Pancreas (tissue), 10 donors: ENCODE data around the gene DNAJB14. TPM values are rescaled to one million over a fixed set of nuclear protein-coding genes. Genes with fewer than 3 reads are reported as not detected.

Experiments
- ATAC-seq, 4 donors: fragments of 200-7000 bp; cut with Tn5 transposase; one replicate each; pipeline versions ENCODE4 v1.8.0 to v1.9.1; 2020; ENCODE audit warnings: mild to moderate bottlenecking in 4 of 4, moderate library complexity in 4 of 4
- DNase-seq, 6 donors: peaks; one replicate each; pipeline ENCODE4 v3.0.0-alpha.2; 2020
- FAIRE-seq: peaks from 2 replicates; lab custom pipeline; 2012; peaks lifted over from hg19 to GRCh38; lab: Jason Lieb, UNC
- H3K27ac ChIP-seq, 4 donors: fragments of 200-600 bp; sonication (generic); 1 replicate in 3 of 4; 2 replicates in 1 of 4; pipeline versions ENCODE4 v1.5.0 to v1.8.0; 2020
- H3K27me3 ChIP-seq, 4 donors: fragments of 200-600 bp; one replicate each; pipeline ENCODE4 v1.8.0; 2021
- H3K36me3 ChIP-seq, 3 donors: fragments of 200-600 bp; sonication (generic) in 1 of 3; one replicate each; pipeline versions ENCODE4 v1.5.0 to v1.8.0; 2020 to 2021
- H3K4me1 ChIP-seq, 3 donors: fragments of 200-600 bp; one replicate each; pipeline ENCODE4 v1.8.0; 2021
- H3K4me3 ChIP-seq, 4 donors: fragments of 200-600 bp; sonication (generic) in 2 of 4; one replicate each; pipeline versions ENCODE4 v1.5.0 to v1.8.0; 2020 to 2021
- H3K9me3 ChIP-seq, 4 donors: fragments of 200-600 bp; one replicate each; pipeline ENCODE4 v1.8.0; 2021
- WGBS, 2 donors: extraction: QIAGEN DNeasy Blood & Tissue Kit; methylation state at CpG; one replicate each; pipeline ENCODE4 v1.1.7; 2013; 5-methylcytosine and 5-hydroxymethylcytosine counted together
- intact Hi-C, 3 donors: fragments of 100-400 bp; cut with DNase I; formaldehyde crosslinking; loops; one replicate each; pipeline versions ENCODE4 v1.11.1 to v1.14.2; 2022
- polyA plus RNA-seq, 2 donors: library from polyadenylated mRNA; stranded (reverse); fragments of 200-250 nt; gene quantifications; one replicate each; pipeline ENCODE4 v1.2.3, GENCODE V29; 2013
- total RNA-seq, 6 donors: library from RNA; stranded (reverse); fragmentation: NEBNext Ultra II Directional in 4 of 6; extraction: Animal tissue kit (Norgen Biotek cat#: 25700) in 4 of 6; gene quantifications; one replicate each; pipeline versions ENCODE4 v1.2.1 to v1.2.4, GENCODE V29; 2021 to 2023
- TF ChIP-seq, protein P1 (sequence below), 4 donors: fragments of 200-600 bp; sonication (generic) in 3 of 4; IDR thresholded peaks; one replicate each; pipeline versions ENCODE4 v1.5.0 to v1.8.0; 2021; ENCODE audit warnings: antibody characterized with exemption in 4 of 4
- donor health status: healthy with polysubstance abuse.
- donor health status: DM: no; HTN: no; CAD: no; lungs with moderate emphysema.
- donor health status: DM: no; HTN: no; CAD: no.
- donor health status: control.
- donor health status: control.
- donor health status: Bipolar disorder and iron deficiency.
- donor health status: DM: yes; HTN: yes; CAD: no.
- donor health status: DM: no; HTN: no; CAD: no.
- donor health status: DM: no; HTN: no; CAD: no.
- donor health status: DM: yes; HTN: yes; CAD: no.

DNAJB14 gene
- total and polyA plus RNA-seq, 8 donors: 3.6 to 23.7 (median 11.6) TPM

DNA sequence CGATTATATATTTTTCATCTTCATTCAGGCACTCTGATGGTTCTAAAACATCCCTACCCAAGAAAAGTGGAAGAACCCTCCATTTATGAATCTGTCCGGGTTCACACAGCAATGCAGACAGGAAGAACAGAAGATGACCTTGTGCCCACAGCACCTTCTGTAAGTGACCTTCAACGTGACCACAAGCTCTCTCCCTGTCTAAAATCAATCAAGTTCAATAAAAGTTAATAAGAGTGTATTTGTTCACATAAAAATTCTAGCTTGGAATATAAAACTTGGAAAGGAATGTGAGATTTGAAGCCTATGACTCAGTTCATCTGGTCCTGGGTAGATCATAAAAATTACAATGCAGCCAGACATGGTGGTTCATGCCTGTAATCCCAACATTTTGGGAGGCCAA lies 93.2 kb downstream of the DNAJB14 start:
- Histone ChIP-seq H3K4me1 (no peaks in the 10 kb centered on the region), H3K4me3 (no peak overlapping the region), H3K9me3 (no peaks in the 10 kb centered on the region), H3K27ac (no peak overlapping the region), H3K27me3 (no peaks in the 10 kb centered on the region), H3K36me3 (no peaks in the 10 kb centered on the region)
- WGBS, 2 donors: 42 to 44% methylated on average over 3 of the region's 3 CpGs
- intact Hi-C loops: no loop called here
- TF ChIP-seq, protein P1, sequence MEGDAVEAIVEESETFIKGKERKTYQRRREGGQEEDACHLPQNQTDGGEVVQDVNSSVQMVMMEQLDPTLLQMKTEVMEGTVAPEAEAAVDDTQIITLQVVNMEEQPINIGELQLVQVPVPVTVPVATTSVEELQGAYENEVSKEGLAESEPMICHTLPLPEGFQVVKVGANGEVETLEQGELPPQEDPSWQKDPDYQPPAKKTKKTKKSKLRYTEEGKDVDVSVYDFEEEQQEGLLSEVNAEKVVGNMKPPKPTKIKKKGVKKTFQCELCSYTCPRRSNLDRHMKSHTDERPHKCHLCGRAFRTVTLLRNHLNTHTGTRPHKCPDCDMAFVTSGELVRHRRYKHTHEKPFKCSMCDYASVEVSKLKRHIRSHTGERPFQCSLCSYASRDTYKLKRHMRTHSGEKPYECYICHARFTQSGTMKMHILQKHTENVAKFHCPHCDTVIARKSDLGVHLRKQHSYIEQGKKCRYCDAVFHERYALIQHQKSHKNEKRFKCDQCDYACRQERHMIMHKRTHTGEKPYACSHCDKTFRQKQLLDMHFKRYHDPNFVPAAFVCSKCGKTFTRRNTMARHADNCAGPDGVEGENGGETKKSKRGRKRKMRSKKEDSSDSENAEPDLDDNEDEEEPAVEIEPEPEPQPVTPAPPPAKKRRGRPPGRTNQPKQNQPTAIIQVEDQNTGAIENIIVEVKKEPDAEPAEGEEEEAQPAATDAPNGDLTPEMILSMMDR (IDR thresholded peaks at IDR 0.05): no peak
- no peak for DNase-seq
- no peak for ATAC-seq
- no peak for FAIRE-seq

DNA sequence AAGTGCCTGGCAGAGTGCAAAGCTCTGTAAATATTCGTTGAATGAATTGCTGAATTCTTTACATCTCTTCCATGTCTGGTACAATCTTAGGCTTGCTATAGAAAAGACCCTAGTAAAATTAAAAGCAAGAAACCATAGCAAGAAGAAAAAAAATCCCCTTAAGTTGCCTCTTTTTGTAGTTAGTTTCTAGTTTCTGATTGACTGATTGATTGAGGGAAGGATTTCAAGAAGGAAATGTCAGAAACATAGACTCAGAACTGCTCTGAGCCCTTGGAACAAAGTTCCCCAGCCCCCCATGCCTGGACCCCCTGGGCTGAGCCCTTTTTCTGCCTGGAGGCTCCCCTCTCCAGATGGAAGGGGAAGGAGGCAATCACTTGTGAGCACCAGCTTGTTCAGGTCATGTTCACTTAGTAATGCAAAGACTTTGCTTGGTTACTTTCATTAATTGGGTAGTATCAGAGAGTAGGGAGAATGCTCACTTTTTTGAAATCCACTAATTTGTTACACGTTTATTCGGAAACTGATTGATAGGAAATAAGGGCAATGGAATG lies 94.1 kb downstream of the DNAJB14 start:
- TF ChIP-seq, protein P1 (IDR thresholded peaks at IDR 0.05): no peak
- FAIRE-seq (no peak), ATAC-seq (no peak)

DNA sequence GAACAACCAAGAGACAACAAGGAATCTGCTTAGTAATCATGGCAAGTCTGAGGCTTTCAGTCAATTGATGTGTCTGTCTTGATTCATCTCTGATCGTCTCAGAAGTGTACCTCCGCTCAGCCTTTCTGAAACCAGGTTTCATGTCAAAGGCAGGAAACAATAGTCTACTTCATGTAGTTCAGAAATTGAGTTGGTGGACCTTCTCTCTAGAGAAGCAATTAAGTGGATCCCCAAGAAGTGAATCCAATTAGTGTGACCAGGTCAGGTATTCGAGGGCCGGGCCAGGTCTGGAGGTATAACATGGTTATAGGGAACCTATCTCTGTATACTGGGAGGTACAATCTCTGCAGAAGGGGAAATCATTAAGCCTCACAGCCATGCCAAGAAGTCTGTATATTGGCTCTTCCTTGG lies 97.8 kb downstream of the DNAJB14 start:
- Histone ChIP-seq H3K27ac (no peak overlapping the region), H3K36me3 (no peaks in the 10 kb centered on the region), H3K4me1 (no peaks in the 10 kb centered on the region), H3K27me3 (no peaks in the 10 kb centered on the region), H3K9me3 (no peaks in the 10 kb centered on the region), H3K4me3 (no peak overlapping the region)
- TF ChIP-seq, protein P1 (IDR thresholded peaks at IDR 0.05): no peak
- WGBS, 2 donors: 87 to 93% methylated on average over 4 of the region's 4 CpGs
- no peak for DNase-seq
- no peak for FAIRE-seq
- intact Hi-C loops: no loop called here
- ATAC-seq: no peak

More for the DNA sequence above, 94.1 kb downstream of the DNAJB14 start:
- H3K4me3 ChIP-seq: no peak overlapping the region
- intact Hi-C loops: no loop called here
- 71 to 84% methylated on average over 3 of the region's 3 CpGs for WGBS, 2 donors
- H3K27ac ChIP-seq: no peak overlapping the region
- no peaks in the 10 kb centered on the region for H3K4me1 ChIP-seq
- no peaks in the 10 kb centered on the region for H3K27me3 ChIP-seq
- no peaks in the 10 kb centered on the region for H3K9me3 ChIP-seq
- DNase-seq: no peak
- H3K36me3 ChIP-seq: no peaks in the 10 kb centered on the region

DNA sequence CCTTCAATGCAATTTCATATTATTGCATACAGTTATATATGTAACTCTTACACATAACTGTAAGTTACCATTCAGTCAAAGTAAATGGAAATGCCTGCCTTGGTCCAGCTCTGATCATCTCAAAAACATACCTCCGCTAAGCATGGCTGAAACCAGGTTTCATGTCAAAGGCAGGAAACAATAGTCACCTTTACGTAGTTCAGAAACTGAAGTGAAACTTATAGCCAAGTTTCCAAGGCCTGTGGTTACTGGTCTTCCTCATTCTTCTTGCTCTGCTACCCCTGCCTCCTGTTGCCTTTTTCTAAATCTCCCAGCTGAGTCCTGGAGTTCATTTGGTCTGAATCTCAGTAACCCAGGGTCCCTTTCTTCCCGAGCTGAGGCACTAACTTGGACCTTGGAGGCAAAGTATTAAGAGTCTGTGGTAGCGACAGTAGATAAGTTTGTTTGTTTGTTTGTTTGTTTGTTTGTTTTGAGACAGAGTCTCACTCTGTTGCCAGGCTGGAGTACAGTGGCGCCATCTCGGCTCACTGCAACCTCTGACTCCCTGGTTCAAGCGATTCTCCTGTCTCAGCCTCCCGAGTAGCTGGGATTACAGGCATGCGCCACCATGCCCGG lies 98.9 kb downstream of the DNAJB14 start:
- Histone ChIP-seq H3K27ac (no peak overlapping the region), H3K36me3 (no peaks in the 10 kb centered on the region), H3K4me3 (no peak overlapping the region), H3K4me1 (no peaks in the 10 kb centered on the region), H3K27me3 (no peaks in the 10 kb centered on the region), H3K9me3 (no peaks in the 10 kb centered on the region)
- intact Hi-C loops: no loop called here
- FAIRE-seq: no peak
- no peak for DNase-seq
- TF ChIP-seq, protein P1 (IDR thresholded peaks at IDR 0.05): no peak
- whole genome bisulfite sequencing, 2 donors: 86 to 87% methylated on average over 10 of the region's 10 CpGs
- peak in 1 of 4 donors; percentile 39 for ATAC-seq

DNA sequence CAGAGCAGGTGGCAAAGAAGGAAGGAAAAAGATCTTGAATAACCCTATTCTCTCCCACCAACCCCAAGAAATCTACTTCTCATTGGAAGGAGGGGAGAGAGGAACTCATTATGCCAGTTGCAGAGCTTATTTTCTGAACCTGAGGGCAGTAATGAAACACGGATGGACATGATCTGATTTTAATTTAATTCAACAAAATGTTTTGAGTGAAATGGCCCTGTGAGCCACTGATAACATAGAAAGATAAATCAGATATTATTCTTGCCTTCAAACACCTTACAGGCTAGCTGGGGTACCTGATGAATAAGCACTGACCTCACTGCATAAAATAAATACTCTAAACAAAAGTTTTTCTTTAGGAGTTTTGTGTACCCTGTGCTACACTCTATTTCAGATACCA lies 99.5 kb downstream of the DNAJB14 start:
- no peak for DNase-seq
- intact Hi-C loops: no loop called here
- Histone ChIP-seq H3K4me3 (no peak overlapping the region), H3K27ac (no peak overlapping the region), H3K27me3 (no peaks in the 10 kb centered on the region), H3K9me3 (no peaks in the 10 kb centered on the region), H3K4me1 (no peaks in the 10 kb centered on the region), H3K36me3 (no peaks in the 10 kb centered on the region)
- FAIRE-seq: no peak
- TF ChIP-seq, protein P1 (IDR thresholded peaks at IDR 0.05): no peak
- no peak for ATAC-seq
- WGBS, 2 donors: 53 to 56% methylated on average over 1 of the region's 1 CpG
